Right lung (tissue), 5 donors: ENCODE results near the gene NLRP6. TPM values are rescaled to one million over a fixed set of nuclear protein-coding genes. Genes with fewer than 3 reads are reported as not detected.

ENCODE experiments used
- polyA plus RNA-seq, 5 donors: library from polyadenylated mRNA; unstranded; fragments of 120-200 nt; gene quantifications; one replicate each; pipeline versions ENCODE4 v1.2.1 to v1.2.3, GENCODE V29; 2013; ENCODE audit warnings: inconsistent platforms in 1 of 5, low replicate concordance in 1 of 5; ENCODE audit not compliant: insufficient read length in 5 of 5, insufficient read depth in 1 of 5

The NLRP6 gene
- polyA plus RNA-seq, 5 donors = 0.04 to 0.07 (median 0.06) TPM; not detected in 2

Other genes with a start within 250 kb of the NLRP6 start
- gene SCGB1C1, start 85.3 kb upstream of the NLRP6 start, polyA plus RNA-seq = not detected
- gene BET1L, start 71.0 kb upstream of the NLRP6 start, polyA plus RNA-seq = 10 to 100 TPM; 32.2 to 54.4 (median 45.5) TPM
- gene RIC8A, start 70.7 kb upstream of the NLRP6 start, polyA plus RNA-seq = 10 to 100 TPM; 60.3 to 94.1 (median 71.1) TPM
- gene SIRT3, start 42.1 kb upstream of the NLRP6 start, polyA plus RNA-seq = 10 to 100 TPM; 24.6 to 35.2 (median 31.2) TPM
- gene PSMD13, start 41.4 kb upstream of the NLRP6 start, polyA plus RNA-seq = 100 to 1,000 TPM; 131 to 161 (median 153) TPM
- 10 to 100 TPM; 12.3 to 27.9 (median 18.1) TPM for gene PGGHG, start 10.7 kb downstream of the NLRP6 start, polyA plus RNA-seq
- under 1 TPM; 0.14 to 0.43 (median 0.33) TPM for gene IFITM5, start 21.1 kb downstream of the NLRP6 start, polyA plus RNA-seq
- 100 to 1,000 TPM; 108 to 193 (median 143) TPM for gene IFITM2, start 29.4 kb downstream of the NLRP6 start, polyA plus RNA-seq
- gene IFITM1, start 35.6 kb downstream of the NLRP6 start, polyA plus RNA-seq = 10 to 100 TPM in 4 of 5 donors, 1 to 10 TPM in 1; 9.3 to 14.1 (median 13.2) TPM
- 100 to 1,000 TPM; 255 to 655 (median 324) TPM for gene IFITM3, start 42.5 kb downstream of the NLRP6 start, polyA plus RNA-seq
- 10 to 100 TPM; 40.1 to 62.6 (median 57.2) TPM for gene B4GALNT4, start 91.1 kb downstream of the NLRP6 start, polyA plus RNA-seq
- gene PKP3, start 115.8 kb downstream of the NLRP6 start, polyA plus RNA-seq = 10 to 100 TPM in 4 of 5 donors, 1 to 10 TPM in 1; 9.5 to 17.4 (median 13.3) TPM
- gene SIGIRR, start 136.6 kb downstream of the NLRP6 start, polyA plus RNA-seq = 10 to 100 TPM; 19.0 to 44.1 (median 33.8) TPM
- 1 to 10 TPM; 4.5 to 9.0 (median 6.8) TPM for gene ANO9, start 163.6 kb downstream of the NLRP6 start, polyA plus RNA-seq
- gene PTDSS2, start 171.9 kb downstream of the NLRP6 start, polyA plus RNA-seq = 10 to 100 TPM; 21.2 to 31.5 (median 25.8) TPM
- 100 to 1,000 TPM in 1 of 5 donors, 10 to 100 TPM in 4; 63.3 to 130 (median 87.3) TPM for gene RNH1, start 228.8 kb downstream of the NLRP6 start, polyA plus RNA-seq